GM18526 (cell line): ENCODE data around the gene GLB1L3.

ENCODE experiments used
- POLR2A ChIP-seq: IDR thresholded peaks from 3 replicates; pipeline ENCODE4 v1.6.1; 2011; ENCODE audit not compliant: insufficient read length; ENCODE audit errors: extremely low read depth

GLB1L3 gene

DNA sequence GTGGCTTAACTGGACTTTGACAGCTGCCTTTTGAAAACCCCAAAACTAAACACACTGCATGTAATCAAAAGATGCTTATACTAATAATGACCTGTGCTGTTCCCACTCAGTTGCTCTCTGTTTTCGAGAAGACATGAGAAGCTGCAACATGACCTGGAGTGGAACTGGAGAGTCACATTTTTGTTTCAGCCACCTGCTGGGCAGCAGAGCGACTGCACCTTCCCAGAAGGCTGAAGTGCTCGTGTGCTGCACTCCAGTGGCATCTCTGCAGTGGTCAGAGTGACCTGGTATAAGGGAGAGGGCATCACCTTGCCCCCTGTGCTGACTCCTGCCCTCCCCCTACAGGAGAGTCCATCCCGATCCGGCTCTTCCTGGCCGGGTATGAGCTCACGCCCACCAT, 31.6 kb upstream of the GLB1L3 start:
- no peak for TF ChIP-seq POLR2A

DNA sequence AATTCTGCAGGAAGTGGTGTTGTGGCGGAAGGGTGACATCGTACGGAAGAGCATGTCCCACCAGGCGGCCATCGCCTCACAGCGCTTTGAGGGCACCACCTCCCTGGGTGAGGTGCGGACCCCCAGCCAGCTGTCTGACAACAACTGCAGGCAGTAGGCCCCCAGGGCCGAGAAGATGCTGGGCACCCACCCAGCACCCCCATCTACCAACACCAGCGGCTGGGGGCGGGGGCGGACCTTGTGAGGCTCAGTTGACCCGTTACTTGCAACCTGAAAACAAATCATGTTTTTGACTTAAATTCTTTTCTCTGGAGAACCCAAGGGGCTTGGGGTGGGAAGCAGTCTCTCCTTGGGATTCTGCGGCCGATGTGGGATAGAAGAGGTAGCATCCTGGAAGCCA, 30.7 kb upstream of the GLB1L3 start:
- no peak for TF ChIP-seq POLR2A

DNA sequence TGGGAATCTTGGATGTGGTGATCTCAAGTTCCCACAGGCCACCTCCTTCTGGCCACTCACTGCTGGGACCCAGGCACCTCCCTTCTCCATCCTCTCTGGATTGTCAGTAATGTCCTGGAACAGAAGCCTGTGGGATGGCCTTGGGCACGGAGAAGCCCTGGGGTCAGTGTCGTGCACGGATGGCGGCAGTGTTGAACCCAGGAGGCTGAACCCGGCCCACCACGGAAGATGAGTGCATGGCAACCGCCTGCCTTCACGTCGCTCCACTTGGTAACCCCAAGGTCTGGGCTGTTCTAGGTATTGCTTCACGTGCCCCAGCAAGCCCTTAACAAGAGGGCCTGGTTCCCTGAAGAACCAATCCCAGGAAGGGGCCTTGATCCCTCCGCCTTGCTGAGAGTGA, 30.1 kb upstream of the GLB1L3 start:
- TF ChIP-seq POLR2A = no peak

DNA sequence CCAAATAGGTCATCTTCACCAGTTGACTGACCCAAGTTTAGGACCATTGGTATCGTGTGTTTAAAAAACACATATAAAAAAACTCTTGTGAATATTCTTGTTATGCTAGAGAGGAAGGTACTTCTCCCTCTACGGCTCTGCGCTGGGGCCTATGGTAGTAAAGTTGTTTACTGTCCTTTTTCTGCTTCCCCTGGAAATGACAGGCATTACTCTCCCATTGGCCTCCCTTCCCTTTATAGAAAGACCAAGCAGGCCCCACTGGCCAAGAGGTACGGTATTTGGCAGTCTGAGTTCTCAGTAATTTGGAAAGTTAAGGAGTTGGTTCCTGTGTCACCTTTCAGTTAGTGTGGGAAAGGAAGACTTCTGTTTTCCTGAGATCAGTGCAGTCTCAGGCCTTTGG, 29.5 kb upstream of the GLB1L3 start:
- no peak for TF ChIP-seq POLR2A

- TF ChIP-seq POLR2A = no peak
These were observed 27.2 kb upstream of the GLB1L3 start for GRCh38 chr11:134248910-134249480.

- no peak for TF ChIP-seq POLR2A
These were observed 25.9 kb upstream of the GLB1L3 start for GRCh38 chr11:134250246-134250645.

GRCh38 chr11:134250675-134251074, 25.5 kb upstream of the GLB1L3 start:
- no peak for TF ChIP-seq POLR2A

GRCh38 chr11:134252346-134253187, 23.6 kb upstream of the GLB1L3 start:
- no peak for TF ChIP-seq POLR2A

DNA sequence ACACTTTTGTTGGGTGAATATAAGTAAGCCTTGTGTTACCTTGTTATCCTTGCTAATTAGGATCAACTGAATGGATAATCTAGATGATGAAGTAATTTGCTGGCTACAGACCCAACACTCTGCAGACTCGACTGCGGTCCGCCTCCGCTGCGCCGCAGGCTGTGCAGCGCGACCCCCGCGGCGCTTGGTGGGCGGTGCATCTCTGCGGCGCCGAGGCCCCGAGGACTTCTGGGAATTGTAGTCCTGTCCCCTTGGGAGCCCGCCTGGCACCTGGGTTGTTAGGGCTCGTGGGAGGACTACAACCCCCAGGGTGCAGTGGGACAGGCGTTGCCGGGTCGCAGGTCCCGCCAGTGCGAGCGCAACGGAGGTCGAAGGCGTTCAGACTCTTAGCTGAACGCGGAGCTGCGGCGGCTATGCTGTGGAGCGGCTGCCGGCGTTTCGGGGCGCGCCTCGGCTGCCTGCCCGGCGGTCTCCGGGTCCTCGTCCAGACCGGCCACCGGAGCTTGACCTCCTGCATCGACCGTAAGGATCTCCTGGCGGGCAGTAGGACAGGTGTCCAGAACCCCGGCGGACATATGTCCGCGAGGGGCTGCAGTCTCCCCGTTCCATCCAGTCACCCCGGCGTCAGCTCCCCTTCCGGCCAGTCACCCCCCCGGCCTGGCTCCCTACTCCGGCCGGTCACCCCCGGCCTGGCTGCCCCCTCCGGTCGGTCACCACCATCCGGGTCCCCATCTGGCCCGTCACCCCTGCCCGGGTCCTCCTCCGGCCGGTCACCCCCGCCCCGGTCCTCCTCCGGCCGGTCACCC, 22.8 kb upstream of the GLB1L3 start, which contains the start of the genes ACAD8 and THYN1:
ACAD8 (plus strand) TSS at position 381 of the 806 bp plus-strand sequence; CDS start at position 414, 33 bp downstream.
THYN1 (minus strand) TSS at position 165 of the 806 bp plus-strand sequence. CDS start 470 bp downstream, outside the sequence.
- TF ChIP-seq POLR2A = peak; percentile 79

DNA sequence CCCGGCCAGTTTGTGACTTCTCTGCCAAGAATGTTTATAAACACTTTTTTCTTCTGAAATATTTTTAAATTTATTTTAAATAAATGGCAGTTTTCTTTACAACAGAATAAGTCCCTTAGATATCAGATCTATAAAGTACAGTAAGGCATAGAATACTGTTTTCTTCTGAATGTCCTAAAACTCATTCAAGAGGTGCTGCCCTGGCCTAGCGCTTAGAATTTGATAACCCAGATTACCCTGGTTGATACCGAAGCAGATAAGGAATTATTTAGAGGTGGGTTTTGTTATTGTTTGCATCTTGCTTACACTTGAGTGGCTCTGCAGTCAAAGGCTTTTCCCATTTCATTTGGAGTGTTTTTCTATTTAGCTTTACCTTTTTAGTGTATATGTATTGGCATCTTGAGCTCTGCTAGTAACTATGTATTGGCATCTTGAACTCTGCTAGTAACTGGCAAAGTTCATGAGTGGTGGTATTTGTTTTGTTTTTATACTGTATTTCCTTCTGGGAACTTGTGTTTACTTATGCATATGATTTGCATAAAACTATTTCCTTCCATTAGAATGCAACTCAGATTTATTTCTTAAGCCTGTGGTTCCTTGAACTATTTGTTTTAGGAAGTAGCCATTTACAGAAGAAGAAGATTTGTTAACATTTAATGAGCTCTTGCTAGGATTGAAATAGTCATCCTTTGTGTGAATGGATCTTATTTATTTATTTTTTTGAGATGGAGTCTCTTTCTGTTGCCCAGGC, 21.6 kb upstream of the GLB1L3 start:
- TF ChIP-seq POLR2A = no peak

DNA sequence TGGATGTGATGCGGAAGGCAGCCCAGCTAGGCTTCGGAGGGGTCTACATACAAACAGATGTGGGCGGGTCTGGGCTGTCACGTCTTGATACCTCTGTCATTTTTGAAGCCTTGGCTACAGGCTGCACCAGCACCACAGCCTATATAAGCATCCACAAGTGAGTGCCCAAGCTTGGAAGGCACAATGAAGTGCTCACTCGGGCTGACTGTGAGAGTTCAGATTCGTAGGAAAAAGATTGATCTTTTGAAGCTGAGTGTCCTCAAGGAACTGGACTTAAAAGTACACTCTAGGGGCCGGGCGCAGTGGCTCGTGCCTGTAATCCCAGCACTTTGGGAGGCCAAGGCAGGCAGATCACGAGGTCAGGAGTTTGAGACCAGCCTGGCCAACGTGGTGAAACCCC, 19.1 kb upstream of the GLB1L3 start:
- no peak for TF ChIP-seq POLR2A

- TF ChIP-seq POLR2A = no peak
These were observed 17.6 kb upstream of the GLB1L3 start for GRCh38 chr11:134258577-134258976.

DNA sequence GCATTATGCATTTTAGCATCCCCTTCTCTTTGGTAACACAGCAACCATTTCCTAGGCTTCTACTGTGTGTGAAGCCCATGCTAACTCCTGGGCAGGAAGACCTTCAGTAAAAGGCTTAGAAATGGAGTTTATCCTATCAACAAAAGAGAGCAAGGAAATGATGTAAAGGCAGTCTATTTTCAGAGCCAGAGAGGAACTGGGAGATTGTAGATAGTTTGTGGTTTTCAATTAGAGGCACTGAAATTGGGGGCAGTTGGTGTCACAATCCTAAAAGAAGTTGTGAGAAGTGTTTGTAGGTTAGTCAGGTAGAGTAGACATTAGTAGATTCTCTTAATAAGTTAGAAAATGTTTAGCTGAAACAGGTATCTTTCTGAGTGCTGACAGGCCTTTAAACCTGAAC, 15.7 kb upstream of the GLB1L3 start:
- TF ChIP-seq POLR2A = no peak

GRCh38 chr11:134260983-134261382, 15.2 kb upstream of the GLB1L3 start:
- TF ChIP-seq POLR2A = no peak
